ENCODE results near the gene MRPL11. TPM values are rescaled to one million over a fixed set of nuclear protein-coding genes. Genes with fewer than 3 reads are reported as not detected.
A peak's percentile ranks its signal among the peaks of the same experiment; 100 is the strongest.

MRPL11 gene
- polyA plus RNA-seq, 3 donors = 14.7 to 64.6 (median 59.6) TPM

DNA sequence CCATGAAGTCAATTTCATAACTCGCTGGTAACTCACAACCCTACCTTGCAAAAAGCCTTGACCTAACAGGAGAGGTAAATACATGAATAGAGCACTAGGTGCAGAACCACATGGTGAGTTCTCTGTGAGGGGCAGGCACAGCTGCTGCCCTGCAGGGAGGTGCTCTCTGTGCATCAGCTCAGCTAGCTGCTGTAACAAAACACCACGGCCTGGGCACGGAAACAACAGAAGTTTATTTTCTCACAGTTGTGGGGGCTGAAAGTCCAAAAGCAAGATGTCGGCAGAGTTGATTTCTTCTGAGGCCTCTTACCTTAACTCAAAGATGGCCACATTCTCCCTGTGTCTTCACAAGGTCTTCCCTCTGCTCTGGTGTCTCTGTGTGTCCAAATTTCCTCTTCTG is 13.0 kb upstream of the MRPL11 start:
- Mint-ChIP-seq H3K9me3 (peaks cover 0 to 5% (median 0%) of the 10 kb centered on the region in 7 donors), H3K4me1 (peaks cover 28% of the 10 kb centered on the region), H3K36me3 (peaks cover 0 to 3% of the 10 kb centered on the region in 2 donors), H3K27ac (no peak overlapping the region), H3K4me3 (no peak overlapping the region), H3K27me3 (ENCODE audit: low read depth in 3 of 3) (peaks cover 11 to 19% (median 18%) of the 10 kb centered on the region in 3 donors)
- no peak overlapping the region for H3K27ac ChIP-seq (ENCODE audit: low read depth in 1 of 2, low read length in 2 of 2)
- WGBS (ENCODE audit: insufficient coverage) = 100% methylated on average over 1 of the region's 4 CpGs
- H3K9ac ChIP-seq (ENCODE audit: insufficient read depth, low read length, poor library complexity, severe bottlenecking) = no peak overlapping the region
- no peak for TF ChIP-seq CTCF (IDR thresholded peaks at IDR 0.05)
- no peak overlapping the region for H2AFZ ChIP-seq (ENCODE audit: insufficient read depth, low read depth, low read length, poor library complexity, severe bottlenecking)
- no peaks in the 10 kb centered on the region for H3K79me2 ChIP-seq (ENCODE audit: insufficient read depth, low read length)
- H3K4me2 ChIP-seq (replicated peaks; ENCODE audit: extremely low read depth, low read length, poor library complexity, severe bottlenecking) = no peak overlapping the region
- H3K36me3 ChIP-seq (replicated peaks in 1 of 2; ENCODE audit: control insufficient read depth in 1 of 2, insufficient read depth in 2 of 2, low read length in 2 of 2) = no peaks in the 10 kb centered on the region
- H4K20me1 ChIP-seq (ENCODE audit: insufficient read depth, low read length) = no peaks in the 10 kb centered on the region
- no peak for DNase-seq
- intact Hi-C loops (cut with micrococcal nuclease) = no loop called here
- H3K9me3 ChIP-seq (replicated peaks in 1 of 2; ENCODE audit: control insufficient read depth in 1 of 2, insufficient read depth in 1 of 2, low read length in 2 of 2) = no peaks in the 10 kb centered on the region
- no peak overlapping the region for H3K4me3 ChIP-seq (replicated peaks in 1 of 3; ENCODE audit: low read depth in 2 of 3, low read length in 3 of 3)
- H3K27me3 ChIP-seq (ENCODE audit: control insufficient read depth in 2 of 2, insufficient read depth in 2 of 2, low read length in 2 of 2) = peaks cover 0 to 7% of the 10 kb centered on the region in 2 donors
- H3K4me1 ChIP-seq (ENCODE audit: control insufficient read depth in 1 of 2, insufficient read depth in 2 of 2, low read length in 2 of 2) = peaks cover 24 to 28% of the 10 kb centered on the region in 2 donors

GRCh38 chr11:66450560-66450959 is 11.9 kb upstream of the MRPL11 start:
- Histone ChIP-seq H3K9ac (ENCODE audit: insufficient read depth, low read length, poor library complexity, severe bottlenecking) (no peak overlapping the region), H3K27ac (ENCODE audit: low read depth in 1 of 2, low read length in 2 of 2) (peak overlapping the region in 1 of 2 donors; percentile 40), H3K4me2 (replicated peaks; ENCODE audit: extremely low read depth, low read length, poor library complexity, severe bottlenecking) (peak overlapping the region; percentile 23), H2AFZ (ENCODE audit: insufficient read depth, low read depth, low read length, poor library complexity, severe bottlenecking) (peak overlapping the region; percentile 0), H3K27me3 (ENCODE audit: control insufficient read depth in 2 of 2, insufficient read depth in 2 of 2, low read length in 2 of 2) (peaks cover 0 to 7% of the 10 kb centered on the region in 2 donors), H3K4me1 (ENCODE audit: control insufficient read depth in 1 of 2, insufficient read depth in 2 of 2, low read length in 2 of 2) (peaks cover 24 to 28% of the 10 kb centered on the region in 2 donors), H3K79me2 (ENCODE audit: insufficient read depth, low read length) (no peaks in the 10 kb centered on the region), H3K9me3 (replicated peaks in 1 of 2; ENCODE audit: control insufficient read depth in 1 of 2, insufficient read depth in 1 of 2, low read length in 2 of 2) (no peaks in the 10 kb centered on the region), H3K36me3 (replicated peaks in 1 of 2; ENCODE audit: control insufficient read depth in 1 of 2, insufficient read depth in 2 of 2, low read length in 2 of 2) (no peaks in the 10 kb centered on the region), H4K20me1 (ENCODE audit: insufficient read depth, low read length) (no peaks in the 10 kb centered on the region), H3K4me3 (replicated peaks in 1 of 3; ENCODE audit: low read depth in 2 of 3, low read length in 3 of 3) (peak overlapping the region in 1 of 3 experiments; percentile 32)
- Mint-ChIP-seq H3K4me3 (peak overlapping the region in 1 of 2 donors; percentile 39), H3K36me3 (peaks cover 0 to 4% of the 10 kb centered on the region in 2 donors), H3K27me3 (ENCODE audit: low read depth in 3 of 3) (peaks cover 11 to 18% (median 17%) of the 10 kb centered on the region in 3 donors), H3K4me1 (peaks cover 26% of the 10 kb centered on the region), H3K9me3 (peaks cover 0 to 5% (median 0%) of the 10 kb centered on the region in 7 donors), H3K27ac (peak overlapping the region; percentile 51 to 85 (median 74))
- no peak for TF ChIP-seq CTCF (IDR thresholded peaks at IDR 0.05)
- 35% methylated on average over 2 of the region's 4 CpGs for WGBS (ENCODE audit: insufficient coverage)
- peak in 2 of 3 donors; percentile 30 to 38 for DNase-seq
- intact Hi-C loops (cut with micrococcal nuclease) = no loop called here

Measured in CD14-positive monocyte (primary cell).